GM19397 (cell line): ENCODE results near the gene WNT7A.

Experiments used
- ATAC-seq: cut with Tn5 transposase; IDR thresholded peaks from one replicate; pipeline ENCODE4 v1.9.1; 2021; ENCODE audit warnings: mild to moderate bottlenecking, moderate library complexity; ENCODE audit not compliant: unreplicated experiment

The WNT7A gene

DNA sequence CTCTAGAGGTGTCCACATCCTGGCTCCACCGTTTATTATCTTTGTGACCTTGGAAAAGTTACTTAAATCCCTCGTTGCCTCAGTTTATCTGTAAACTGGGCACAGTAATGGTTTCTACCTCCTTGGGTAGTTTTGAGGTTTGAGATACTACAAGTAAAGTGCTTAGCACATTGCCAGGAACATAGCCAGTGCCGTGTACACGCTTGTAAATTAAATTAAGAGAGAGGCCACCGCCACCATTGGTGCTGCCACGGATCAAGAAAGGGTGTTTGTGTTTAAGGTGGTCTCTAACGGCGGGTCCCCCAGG lies 5.8 kb upstream of the WNT7A start:
- ATAC-seq: no peak

DNA sequence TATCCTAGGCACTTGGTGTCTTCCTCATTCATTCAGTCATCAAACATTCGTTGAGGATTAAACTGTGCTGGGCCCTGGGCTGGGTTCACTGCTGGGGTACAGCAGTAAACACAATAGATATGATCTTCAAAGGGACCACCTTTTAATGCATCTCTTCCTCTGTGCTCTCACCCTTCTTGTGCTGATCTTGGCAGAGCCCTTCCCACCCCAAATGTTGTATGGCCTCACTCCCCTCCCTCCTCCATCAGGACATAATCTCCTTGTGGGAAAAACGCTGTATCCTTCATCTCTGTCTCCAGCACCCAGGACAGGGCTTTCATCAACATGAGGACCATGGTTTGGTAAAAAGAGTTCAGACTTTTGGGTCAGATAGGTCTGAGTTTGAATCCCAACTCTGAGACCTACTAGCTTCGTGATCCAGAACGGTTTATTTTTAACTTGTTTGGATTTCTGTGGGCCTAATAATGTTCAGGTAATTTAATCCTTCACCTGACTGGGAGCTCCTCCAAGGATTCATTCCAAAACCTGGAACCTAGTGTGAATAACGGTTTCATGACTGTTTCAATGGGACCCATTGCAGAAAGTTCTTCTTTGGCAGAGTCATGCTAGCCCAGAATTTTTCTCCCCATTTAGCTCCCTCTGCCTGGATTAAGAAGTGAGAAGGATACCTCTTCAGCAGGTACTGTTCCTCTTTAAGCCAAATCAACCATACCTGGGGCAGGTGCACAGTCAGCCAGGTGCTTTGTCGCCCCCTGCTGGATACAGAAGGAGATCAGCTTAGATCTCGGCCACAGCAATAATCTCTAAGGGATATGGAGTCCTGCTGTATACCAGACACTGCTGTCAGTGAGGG lies 5.2 kb upstream of the WNT7A start:
- no peak for ATAC-seq

DNA sequence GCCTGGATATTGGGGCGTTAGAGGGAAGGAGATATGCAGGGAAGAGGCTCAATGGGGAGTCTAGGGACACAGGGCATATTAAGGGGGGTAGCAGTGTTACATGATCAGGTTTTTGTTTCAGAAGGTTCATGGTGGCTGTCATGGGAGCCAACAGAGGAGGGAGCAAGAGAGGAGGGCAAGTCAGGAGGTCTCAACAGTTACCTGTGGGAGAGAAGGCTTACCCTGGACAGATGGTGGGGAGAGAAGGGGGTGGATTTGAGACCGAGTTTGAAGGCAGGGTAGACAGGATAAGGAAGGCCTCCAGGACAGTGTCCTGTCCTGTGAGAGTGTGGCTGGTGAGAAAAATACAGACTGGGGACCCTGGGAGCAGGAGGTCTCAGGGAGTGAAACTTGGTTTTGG lies 3.8 kb upstream of the WNT7A start:
- no peak for ATAC-seq

DNA sequence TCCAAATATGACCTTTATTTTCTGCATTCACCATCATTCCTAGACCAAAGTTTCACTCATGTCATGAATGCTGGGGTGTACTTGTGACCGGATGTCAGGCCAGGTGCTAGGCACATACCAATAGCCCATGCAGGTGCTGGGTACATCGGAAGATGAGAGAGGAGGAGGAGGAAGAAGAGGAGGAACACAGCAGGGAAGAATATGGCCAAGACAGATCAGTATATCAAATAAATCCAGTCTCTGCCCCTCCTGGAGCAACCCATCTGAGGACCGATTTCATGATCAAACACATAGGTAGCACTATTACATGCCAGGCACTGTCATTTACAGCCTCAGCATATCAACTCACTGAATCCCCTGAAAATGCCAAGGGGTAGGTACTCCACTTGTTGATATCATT lies 3.0 kb upstream of the WNT7A start:
- no peak for ATAC-seq

DNA sequence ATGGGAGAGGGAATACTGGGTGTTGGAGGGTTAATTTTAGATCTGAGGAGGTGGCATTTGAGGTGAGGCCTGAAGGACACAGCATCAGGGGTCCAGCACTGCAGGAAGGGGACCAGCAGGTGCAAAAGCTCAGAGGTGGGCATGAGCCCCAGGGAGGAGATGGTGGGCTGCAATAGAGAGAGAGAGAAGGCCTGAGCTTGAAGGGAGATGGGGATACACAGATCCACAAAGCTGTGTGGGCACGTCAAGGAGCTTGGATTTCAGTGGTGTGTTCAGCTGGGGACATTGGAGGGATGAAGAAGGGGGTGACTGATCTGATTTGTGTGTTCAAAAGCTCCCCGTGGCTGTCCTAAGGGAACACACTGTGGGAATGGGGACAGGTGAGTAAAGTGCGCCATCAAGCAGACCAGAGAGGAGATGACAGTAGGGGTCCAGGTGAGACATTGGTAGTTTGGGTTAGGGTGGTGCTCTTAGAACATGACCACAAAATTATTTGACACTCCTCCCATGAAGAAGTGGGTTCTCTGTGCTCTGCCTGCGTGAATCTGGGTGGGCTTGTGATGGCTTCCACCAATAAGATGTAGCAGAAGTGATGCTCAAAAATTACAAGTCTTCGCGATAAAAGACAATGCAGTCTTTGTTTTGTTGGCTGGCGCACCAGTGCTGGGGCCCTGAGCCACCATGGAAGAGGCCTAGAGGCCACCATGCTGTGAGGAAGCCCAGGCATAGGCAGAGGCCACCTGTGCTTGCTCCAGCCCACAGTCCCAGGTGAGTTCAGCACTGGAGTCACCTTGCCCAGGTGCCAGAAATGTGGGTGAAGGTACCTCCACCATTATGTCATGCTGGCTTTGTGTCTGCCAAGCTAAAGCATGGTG lies 1.9 kb upstream of the WNT7A start:
- ATAC-seq: no peak

GRCh38 chr3:13880811-13881156 lies 913 bp upstream of the WNT7A start:
- no peak for ATAC-seq

DNA sequence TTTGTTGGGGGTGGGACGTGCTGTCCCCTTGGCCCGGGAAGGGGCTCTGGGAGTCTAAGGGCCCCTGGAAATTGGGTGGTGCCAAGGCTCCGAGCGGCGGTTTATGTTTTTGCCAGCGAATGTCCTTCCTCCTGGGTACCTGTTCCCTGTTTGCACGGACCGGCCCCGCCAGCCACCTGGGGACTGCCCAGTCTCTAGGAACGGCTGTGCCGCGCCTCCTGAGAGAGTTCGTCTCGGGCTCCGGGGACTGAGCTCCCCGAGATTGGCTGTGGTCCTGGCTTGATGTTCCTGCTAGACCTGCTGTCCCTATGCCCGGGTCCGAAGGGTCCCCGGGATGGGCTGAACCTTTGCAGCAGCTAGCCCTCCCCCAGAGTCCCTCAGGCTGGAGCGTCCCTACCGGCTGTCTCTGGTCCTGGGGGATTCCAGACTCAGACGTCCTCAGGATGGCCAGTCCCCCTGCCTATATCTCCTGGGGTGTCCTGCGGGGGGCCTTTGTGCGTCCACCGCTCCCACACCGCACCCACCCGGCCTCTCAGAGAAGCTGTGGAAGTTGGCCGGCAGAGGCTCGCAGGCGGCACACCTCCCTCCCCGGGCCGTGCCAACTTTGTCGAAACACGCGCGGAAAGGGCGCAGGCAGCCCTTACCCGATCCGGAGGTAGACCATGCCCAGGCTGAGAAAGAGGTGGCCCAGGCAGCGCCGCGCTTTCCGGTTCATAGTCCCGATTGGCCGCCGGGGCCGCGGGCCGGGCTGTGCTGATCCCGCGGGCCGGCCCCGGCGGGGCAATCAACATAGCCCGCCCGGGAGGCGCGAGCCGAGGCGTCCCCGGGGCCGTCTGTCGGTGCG lies 547 bp downstream of the WNT7A start:
- no peak for ATAC-seq

DNA sequence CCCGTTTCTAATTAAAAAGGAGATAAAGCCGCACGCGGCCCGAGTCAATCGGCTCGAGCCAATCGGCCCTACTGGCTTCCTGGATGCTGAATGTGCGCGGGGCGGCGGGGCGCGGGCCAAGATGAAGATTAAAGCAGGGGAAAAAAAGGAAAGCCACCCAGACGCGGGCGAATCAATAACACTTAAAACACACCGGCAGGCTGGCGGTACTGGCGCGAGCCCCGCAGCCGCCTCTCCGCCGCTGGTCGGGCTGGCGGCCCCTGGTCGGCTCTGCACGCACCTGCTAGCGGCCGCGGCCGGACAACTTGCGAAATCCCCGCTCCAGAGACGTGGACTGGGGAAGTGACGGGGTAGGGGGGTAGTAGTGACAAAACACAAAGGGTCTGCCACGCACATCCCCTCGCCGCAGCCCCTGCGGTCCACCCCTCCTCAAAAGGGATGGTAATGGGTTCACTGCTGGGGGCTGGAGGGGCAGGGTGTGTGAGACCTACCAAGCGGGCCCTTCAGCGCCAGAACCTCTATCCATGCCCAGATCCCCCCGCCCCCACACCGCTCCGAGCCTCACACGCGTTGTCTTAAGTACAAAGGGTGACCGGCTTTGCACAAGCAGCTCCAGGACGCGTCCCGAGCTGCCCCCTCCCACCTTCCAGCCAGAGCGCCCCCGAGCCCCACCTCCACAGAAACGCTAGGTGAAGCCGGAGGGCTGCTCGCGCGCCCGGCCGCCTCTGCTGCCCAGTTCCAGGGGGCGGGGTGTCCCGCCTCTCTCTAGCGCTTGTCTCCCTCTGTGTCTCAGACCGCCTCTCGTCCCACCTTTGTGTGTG lies 1.4 kb downstream of the WNT7A start:
- no peak for ATAC-seq

DNA sequence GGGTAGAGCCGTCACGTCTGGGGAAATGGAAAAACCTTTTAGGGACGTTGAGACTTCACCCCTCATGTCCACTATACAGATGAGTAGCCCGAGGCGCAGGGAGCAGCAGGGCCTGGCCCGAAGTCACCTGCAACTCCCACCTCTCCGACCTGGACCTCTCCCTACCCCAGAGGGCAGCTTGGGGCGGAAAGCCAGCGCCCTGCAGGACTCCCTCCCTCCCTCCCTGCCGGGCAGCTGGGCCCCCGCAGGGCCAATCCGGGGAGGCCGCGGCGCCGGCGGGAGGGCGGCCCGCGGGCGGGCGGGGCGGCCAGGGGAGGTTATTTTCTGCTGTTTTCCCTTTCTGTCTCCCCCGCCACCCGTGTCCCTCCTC lies 2.0 kb downstream of the WNT7A start:
- no peak for ATAC-seq

DNA sequence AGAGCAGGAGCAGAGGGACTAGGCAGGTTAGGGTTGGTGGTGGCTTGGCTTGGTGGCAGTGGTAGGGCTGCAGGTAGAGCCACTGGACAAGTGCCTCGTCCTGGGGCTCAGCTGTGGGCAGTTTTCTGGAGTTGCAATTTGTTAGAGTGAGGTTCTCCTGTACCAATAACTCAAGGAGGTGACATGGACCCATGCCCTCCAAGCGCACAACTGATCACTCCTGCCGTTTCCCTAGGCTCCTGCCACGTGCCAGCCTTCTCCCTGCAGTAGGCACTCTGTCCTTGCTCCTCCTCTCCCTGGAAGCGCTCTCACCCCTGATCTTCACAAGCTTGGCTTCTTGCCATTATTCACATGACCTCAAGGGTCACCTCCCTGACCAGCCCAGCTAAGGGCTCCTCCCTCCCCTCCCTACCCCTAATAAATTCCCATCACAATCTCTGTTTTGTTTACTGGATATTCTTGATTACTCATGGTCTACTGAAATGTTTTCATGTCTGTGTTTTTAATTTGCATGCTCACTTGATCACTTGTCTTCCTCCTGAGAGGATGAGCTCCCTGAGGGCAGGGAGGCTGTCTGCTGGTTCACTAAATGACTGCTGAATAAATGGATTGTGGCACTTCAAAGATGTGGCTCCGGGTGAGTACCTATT lies 3.3 kb downstream of the WNT7A start:
- ATAC-seq: no peak

DNA sequence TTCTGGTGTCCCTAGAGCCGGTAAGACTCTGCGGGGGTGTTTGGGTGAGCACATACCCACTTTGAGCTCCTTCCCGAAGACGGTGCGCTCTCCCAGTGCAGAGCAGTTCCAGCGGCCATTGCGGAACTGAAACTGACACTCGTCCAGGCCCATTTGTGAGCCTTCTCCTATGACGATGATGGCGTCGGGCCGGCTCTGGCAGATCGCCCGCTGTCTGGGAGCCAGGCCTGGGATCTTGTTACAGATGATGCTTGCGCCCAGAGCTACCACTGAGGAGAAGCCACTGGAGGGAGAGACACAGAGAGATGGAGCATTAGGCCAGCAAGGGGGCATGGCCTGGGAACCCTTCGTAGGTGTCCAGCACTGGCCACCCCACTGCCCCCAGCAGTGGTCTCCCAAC lies 5.0 kb downstream of the WNT7A start:
- ATAC-seq: no peak

DNA sequence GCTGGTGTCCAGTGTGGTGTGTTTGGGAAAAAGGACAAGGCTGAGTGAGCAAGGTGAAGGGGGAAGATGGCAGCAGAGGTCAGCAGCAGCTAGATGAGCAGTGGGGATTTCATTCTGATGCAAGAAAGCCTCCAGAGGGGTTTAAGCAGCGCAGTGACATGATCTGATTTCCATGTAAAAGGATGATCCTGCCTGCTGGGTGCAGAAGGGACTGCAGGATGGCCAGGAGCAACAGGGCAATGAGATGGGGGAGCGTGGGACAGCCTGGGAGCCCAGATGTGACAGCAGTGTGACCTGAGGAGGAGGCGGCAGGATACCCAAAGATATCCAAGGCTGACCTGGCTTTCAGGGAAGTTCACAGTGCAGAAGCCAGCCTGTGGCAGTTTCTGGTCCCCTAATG lies 6.1 kb downstream of the WNT7A start:
- no peak for ATAC-seq

GRCh38 chr3:13872451-13872850 lies 7.4 kb downstream of the WNT7A start:
- ATAC-seq: no peak

DNA sequence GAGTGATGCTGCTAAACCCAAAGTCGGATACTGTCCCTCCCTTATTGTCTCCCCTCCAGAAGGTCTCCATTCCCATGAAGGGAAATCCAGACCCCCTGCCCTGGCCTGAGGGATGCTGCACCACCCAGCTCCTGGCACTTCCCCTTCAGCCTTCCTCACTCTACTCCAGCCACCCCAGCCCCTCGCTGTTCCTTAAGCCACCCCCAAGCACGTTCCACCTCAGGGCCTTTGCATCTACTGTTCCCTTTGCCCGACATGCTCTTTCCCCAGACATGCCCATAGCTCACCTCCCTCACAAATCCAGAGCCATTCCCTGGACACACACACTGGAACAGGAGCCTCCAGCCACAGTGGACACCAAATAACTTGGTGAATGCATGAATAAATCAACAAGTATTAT lies 8.1 kb downstream of the WNT7A start:
- ATAC-seq: no peak

- ATAC-seq: no peak
Observed at GRCh38 chr3:13870902-13871301, 9.0 kb downstream of the WNT7A start.

- ATAC-seq: no peak
Observed at GRCh38 chr3:13869761-13870343, 10.0 kb downstream of the WNT7A start.

DNA sequence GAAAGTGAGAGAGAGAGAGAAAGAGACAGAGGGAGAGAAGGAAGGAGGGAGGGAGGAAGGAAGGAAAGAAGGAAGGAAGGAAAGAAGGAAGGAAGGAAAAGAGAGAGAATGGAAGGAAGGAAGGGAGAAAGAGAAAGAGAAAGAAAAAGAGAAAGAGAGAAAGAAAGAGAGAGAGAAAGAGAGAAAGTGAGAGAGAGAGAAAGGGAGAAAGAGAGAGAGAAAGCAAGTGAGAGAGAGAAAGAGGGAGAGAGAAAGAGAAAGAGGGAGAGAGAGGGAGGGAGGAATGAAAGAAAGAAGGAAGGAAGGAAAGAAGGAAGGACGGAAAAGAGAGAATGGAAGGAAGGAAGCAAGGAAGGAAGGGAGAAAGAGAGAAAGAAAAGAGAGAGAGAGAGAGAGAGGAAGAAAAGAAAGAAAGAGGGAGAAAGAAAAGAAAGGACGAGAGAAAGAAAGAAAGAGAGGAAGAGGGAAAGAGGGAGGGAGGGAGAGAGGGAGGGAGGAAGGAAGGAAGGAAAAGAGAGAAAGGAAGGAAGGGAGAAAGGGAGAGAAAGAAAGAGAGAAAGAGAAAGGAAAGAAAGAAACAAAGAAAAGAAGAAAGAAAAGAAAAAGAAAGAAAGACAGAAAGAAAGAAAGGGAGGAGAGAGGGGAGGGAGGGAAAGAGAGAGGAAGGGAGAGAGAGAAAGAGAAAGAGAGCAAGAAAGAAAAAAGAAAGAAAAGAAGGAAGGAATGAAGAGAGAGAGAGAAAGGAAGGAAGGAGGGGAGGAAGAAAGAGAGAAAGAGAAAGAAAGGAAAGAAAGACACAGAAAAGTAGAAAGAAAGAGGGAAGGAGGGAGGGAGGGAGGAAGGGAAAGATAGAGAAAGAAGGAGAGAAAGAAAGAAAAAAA lies 10.8 kb downstream of the WNT7A start:
- ATAC-seq: no peak

- ATAC-seq: no peak
Observed at GRCh38 chr3:13867732-13868131, 12.1 kb downstream of the WNT7A start.
